Stimulated activated CD4-positive, alpha-beta T cell treated with anti-CD3 and anti-CD28 coated beads, Interleukin-1b, Interleukin-23, amount 100 ng/mL, for 24 hours (primary cell): Measurements from ENCODE around the gene SLC4A9.

Experiments
- DNase-seq, 4 experiments: peaks; one replicate each; pipeline ENCODE4 v3.0.0-alpha.2; 2020; ENCODE audit warnings: low read depth in 4 of 4, low spot score in 1 of 4

Gene SLC4A9, protein sequence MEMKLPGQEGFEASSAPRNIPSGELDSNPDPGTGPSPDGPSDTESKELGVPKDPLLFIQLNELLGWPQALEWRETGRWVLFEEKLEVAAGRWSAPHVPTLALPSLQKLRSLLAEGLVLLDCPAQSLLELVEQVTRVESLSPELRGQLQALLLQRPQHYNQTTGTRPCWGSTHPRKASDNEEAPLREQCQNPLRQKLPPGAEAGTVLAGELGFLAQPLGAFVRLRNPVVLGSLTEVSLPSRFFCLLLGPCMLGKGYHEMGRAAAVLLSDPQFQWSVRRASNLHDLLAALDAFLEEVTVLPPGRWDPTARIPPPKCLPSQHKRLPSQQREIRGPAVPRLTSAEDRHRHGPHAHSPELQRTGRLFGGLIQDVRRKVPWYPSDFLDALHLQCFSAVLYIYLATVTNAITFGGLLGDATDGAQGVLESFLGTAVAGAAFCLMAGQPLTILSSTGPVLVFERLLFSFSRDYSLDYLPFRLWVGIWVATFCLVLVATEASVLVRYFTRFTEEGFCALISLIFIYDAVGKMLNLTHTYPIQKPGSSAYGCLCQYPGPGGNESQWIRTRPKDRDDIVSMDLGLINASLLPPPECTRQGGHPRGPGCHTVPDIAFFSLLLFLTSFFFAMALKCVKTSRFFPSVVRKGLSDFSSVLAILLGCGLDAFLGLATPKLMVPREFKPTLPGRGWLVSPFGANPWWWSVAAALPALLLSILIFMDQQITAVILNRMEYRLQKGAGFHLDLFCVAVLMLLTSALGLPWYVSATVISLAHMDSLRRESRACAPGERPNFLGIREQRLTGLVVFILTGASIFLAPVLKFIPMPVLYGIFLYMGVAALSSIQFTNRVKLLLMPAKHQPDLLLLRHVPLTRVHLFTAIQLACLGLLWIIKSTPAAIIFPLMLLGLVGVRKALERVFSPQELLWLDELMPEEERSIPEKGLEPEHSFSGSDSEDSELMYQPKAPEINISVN

GRCh38 chr5:140360101-140360500 is at the start of gene SLC4A9:
SLC4A9 (plus strand) TSS chr5:140360194; CDS start chr5:140360237, 43 bp downstream.
- DNase-seq: no peak

- no peak for DNase-seq
Measured at GRCh38 chr5:140310434-140310833, 49.6 kb upstream of the SLC4A9 start.

- DNase-seq: no peak
Measured at GRCh38 chr5:140311011-140311467, 49.0 kb upstream of the SLC4A9 start.

- DNase-seq: no peak
Measured at GRCh38 chr5:140312067-140312790, 47.8 kb upstream of the SLC4A9 start.

GRCh38 chr5:140312791-140313189 is 47.2 kb upstream of the SLC4A9 start:
- DNase-seq: no peak

- no peak for DNase-seq
Measured at GRCh38 chr5:140317859-140318258, 42.1 kb upstream of the SLC4A9 start.

GRCh38 chr5:140318792-140319191 is 41.2 kb upstream of the SLC4A9 start:
- DNase-seq: no peak

- no peak for DNase-seq
Measured at GRCh38 chr5:140319833-140320232, 40.2 kb upstream of the SLC4A9 start.

DNA sequence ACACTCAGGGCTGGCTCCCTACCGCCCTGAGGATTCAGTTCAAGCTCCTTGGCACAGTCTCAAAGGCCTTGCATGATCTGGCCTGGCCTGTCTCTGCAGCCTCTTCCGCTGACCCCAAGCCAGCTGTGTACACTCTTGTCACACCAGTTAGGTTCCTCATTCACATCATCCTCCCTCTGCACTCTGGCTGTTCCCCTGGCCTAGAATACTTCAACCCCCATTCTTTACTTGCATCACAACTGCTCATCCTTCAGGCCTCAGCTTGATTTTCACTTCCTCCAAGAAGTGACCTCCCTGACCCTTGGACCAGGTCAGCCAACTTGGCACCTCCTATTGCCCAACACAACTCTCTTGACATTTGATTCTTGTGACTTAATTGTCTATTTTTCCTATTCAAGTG is 38.2 kb upstream of the SLC4A9 start:
- no peak for DNase-seq

GRCh38 chr5:140322751-140323731 is 37.0 kb upstream of the SLC4A9 start:
- DNase-seq: no peak

- no peak for DNase-seq
Measured at GRCh38 chr5:140324041-140324600, 35.9 kb upstream of the SLC4A9 start.

DNA sequence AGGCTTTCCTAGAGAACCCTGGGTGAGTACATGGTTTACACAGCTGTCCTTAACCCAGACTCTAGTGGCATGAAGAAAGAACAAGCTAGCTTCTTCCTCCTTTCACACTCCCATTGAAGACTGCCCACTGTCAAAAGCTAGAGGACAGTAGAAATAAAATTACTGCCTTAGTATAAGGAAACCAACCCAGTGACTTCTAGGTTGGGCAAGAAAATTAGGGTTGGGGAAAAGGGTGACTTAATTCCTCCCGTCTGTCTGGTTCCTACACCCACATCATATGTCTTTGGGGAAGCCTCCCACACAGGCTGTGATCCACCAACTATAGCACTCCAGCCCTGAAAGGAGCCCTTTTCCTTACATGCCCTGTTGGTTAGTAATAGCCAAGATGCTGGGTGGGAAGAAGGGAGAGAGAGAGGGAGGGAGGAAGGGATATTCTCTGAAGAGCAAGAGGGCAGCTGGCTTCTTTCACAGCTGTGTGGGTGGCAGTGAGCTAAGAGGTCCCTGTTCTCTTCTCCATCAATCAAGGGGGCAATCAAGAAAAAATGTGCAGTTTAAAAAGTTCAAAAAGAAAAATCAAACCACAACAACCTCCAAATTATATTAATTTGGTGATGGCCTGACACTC is 35.3 kb upstream of the SLC4A9 start:
- no peak for DNase-seq

DNA sequence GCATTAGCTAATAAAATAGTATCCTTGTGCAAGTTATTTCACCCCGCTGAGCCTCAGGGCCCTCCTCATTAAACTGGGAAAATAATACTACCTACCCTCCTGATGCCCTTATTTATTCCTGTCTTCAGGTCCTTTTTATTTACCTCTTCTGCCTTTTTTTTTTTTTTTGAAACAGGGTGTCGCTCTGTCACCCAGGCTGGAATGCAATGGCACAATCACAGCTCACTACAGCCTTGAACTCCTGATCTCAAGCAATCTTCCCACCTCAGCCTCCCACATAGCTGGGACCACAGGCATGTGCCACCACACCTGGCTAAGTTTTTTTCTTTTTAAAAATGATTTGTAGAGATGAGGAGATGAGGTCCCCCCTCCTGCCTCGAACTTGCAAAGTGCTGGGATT is 34.5 kb upstream of the SLC4A9 start:
- DNase-seq: no peak

DNA sequence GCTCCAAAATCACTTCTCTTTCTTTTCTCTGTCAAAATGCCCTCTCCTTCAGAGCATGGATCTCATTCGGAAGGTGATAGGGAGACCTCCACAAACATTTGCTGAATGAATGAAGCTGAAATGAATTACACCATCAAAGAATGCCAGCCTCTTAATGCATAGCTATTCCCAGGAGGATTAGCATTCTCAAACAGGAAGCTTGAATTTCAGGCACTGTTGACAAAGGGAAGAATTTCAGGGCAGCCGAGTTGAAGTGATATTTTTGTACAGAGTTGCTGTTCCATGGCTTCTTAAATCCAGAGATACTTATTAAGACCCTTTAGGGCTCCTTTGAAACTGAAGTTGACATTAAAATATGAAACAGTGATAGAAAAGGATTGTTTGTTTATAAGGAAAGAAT is 32.4 kb upstream of the SLC4A9 start:
- no peak for DNase-seq

DNA sequence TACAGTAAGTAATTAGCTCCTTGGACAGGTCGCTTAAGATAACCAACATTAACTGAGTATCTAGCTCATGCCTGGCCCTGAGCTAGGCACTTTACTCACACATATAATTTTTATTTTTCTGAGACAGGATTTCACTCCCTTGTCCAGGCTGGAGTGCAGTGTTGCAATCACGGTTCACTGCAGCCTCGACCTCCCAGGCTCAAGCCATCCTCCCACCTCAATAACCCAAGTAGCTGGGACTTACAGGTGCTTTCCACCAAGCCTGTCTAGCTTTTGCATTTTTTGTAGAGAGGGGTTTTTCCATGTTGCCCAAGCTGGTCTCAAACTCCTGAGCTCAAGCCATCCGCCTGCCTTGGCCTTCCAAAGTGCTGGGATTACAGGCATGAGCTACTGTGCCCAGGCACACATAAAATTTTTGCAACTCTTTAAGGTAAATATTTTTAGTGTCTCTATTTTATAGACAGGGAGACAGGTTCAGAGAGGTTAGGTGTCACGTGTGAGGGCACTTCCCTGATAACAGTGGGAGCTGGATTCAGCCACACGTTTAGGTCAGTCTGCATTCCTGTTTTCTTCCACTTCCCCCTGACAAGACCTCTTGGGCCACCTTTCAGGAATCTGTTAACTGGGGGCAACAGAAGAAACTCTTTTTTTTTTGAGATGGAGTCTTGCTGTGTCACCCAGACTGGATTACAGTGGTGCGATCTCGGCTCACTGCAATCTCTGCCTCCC is 31.8 kb upstream of the SLC4A9 start:
- DNase-seq: no peak

GRCh38 chr5:140329739-140330481 is 30.1 kb upstream of the SLC4A9 start:
- no peak for DNase-seq

DNA sequence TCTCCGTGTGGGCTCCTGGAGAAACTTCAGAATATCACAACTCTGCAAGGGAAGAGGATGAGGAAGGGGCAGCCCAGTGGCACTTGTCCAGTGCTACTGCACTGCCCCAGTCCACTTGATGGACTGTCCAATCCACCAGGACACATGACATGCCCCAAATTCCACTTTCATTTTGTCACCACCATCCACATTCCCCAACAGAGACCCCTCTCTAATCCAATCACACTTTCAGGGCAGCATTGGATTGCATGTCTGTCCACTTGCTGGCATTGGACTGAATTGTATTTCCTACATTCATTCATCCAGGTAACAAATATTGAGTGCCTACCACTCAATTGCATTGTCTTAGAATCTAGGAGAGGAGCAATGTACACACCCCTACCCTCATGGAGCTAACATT is 28.4 kb upstream of the SLC4A9 start:
- no peak for DNase-seq

DNA sequence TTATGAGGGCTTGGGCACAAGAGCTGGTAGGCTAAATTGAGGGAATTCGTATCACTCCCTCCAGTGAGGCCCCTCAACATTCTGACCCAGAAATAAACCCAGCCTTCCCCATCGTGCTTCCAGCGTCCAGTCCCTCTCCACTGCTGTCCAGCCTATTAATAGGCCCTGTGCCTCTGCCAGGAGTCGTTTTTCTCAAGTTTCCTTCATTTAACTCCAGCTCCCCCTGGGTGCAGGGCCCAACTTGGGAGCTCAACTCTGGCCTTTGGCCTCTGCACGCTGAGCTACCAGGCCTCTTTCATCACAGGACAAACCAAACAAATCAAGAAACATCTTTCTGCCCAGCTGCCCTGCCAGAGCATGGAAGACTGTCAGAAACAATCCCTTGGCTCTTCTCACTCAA is 23.6 kb upstream of the SLC4A9 start:
- DNase-seq: no peak
